GM18520 (cell line): ENCODE results near the gene NDUFV1.
"Not testable (repeated sequence)": the region's sequence is repeated elsewhere in the genome, so short reads cannot be mapped to it uniquely, and the experiment has no call there.

Experiments used
- ATAC-seq: cut with Tn5 transposase; IDR thresholded peaks from one replicate; pipeline ENCODE4 v1.9.1; 2021; ENCODE audit not compliant: unreplicated experiment

The NDUFV1 gene

DNA sequence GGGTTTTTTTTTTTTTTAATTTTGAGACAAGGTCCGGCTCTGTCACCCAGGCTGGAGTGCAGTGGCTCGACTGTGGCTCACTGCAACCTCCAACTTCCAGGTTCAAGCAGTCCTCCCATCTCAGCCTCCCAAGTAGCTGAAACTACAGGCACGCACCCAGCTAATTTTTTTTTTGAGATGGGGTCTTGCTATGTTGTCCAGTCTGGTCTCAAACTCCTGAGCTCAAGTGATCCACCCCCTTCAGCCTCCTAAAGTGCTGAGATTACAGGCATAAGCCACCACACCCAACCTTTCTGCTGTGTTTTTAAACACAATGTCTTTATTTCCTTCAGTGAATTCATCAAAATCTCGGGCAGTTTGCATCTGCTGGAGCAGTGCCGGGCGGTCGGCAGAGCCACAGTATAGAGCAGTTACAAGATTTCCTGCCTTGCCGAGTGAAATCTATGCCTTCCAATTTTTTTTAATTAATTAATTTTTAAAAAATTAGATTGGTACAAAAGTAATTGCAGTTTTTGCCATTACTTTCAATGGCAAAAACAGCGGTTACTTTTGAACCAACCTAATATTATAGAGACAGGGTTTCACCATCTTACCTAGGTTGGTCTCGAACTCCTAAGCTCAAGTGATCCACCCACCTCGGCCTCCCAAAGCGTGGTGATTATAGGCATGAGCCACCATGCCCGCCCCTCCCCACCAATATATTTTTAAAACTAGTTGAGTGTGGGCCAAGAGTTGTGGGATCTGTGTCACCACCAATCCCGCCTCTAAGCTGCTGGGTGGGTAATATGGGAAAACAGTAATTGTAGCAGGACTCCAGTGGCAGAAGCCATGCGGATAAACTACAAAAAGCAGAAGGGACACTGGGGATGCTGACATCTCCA is 46.5 kb downstream of the NDUFV1 start:
- no peak for ATAC-seq

DNA sequence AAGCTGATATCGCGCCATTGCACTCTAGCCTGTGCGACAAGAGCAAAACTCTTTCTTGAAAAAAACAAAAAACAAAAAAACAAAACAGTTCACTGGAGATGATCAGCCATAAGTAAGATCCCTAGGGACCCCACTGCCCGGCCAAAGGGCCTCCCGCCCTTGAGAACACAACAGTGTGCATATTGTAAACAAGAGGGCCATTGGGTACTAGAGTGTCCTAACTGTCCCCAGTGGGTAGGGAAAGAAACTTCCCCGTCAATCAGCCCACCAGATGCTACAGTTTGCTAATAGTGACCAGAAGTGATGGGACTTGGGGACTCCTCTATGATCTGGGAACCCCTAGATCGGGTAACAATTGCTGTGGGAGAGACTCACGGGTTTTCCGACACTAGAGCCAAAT is 47.5 kb downstream of the NDUFV1 start:
- no peak for ATAC-seq

DNA sequence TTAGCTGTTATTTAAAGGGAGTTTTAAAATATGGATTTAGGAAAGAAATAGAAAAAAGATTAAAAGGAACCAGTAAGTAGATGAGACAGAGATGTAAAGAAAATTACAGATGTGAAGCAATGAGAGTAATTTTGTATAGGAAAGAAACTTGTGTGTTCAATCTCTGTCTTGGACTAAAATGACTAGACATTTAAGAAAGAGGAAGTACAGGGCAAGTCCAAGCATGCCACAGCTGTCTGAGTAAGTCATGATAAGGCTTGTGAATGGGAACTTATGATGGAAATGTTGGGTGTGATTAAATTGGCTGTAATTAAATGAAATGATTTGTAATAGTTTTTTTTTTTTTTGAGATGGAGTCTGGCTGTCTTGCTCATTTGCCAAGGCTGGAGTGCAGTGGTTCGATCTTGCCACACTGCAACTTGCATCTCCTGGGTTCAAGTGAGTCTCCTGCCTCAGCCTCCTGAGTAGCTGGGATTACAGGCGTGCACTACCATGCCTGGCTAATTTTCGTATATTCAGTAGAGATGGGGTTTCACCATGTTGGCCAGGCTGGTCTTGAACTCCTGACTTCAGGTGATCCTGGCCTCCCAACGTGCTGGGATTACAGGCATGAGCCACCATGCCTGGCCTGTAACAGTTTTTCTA is 49.7 kb downstream of the NDUFV1 start:
- ATAC-seq, result no peak

DNA sequence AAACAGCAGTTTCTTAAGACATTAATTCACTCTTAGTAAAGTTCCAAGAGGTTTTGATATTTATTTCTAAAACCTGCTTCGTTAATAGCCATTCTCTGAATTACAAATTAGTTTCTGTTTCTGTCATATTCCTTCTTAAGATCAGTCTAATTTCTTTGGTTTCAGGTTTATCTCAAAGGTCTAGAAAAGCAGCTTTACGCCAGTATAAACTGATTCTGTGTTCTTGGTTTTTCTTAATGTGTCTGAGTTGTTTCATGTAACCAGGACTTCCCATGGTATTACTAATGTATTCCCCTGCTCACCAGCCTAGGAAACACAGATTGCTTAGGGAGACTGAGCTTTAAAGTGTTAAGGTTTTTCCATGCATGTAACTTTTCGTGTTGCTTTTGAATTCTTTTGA is 50.6 kb downstream of the NDUFV1 start:
- ATAC-seq, result no peak

DNA sequence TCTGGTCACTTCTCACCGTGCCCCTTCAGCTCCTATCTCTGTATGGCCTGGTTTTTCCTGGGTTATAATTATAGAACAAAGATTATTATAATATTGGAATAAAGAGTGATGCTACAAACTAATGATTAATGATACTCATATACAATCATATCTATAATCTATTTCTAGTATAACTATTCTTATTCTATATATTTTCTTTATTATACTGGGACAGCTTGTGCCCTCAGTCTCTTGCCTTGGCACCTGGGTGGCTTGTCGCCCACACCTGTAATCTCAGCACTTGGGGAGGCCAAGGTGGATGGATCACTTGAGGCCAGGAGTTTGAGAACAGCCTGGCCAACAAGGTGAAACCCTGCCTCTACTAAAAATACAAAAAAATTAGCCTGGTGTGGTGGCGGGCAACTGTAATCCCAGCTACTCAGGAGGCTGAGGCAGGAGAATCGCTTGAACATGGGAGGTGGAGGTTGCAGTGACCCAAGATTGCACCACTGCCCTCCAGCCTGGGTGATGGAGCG is 53.0 kb downstream of the NDUFV1 start:
- not testable (repeated sequence) for ATAC-seq

DNA sequence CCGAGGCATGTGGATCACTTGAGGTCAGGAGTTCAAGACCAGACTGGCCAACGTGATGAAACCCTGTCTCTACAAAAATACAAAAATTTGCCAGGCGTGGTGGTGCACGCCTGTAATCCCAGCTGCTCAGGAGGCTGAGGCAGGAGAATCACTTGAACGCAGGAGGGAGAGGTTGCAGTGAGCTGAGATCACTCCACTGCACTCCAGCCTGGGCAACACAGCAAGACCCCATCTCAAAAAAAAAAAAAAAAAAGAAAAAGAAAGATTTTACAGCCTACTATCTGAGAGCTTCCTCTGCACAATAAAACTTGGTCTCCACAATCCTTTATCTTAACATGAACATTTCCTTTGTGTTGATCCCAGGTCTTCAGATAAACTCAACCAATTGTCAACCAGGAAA is 54.0 kb downstream of the NDUFV1 start:
- ATAC-seq, result not testable (repeated sequence)
